GM23338 (cell line): Measurements from ENCODE around the gene CKB. TPM values are rescaled to one million over a fixed set of nuclear protein-coding genes. Genes with fewer than 3 reads are reported as not detected.

ENCODE experiments used
- ATAC-seq: fragments of 200-7000 bp; cut with Tn5 transposase; 3 replicates; pipeline ENCODE4 v1.9.1; 2020
- DNase-seq: peaks from one replicate; pipeline ENCODE4 v3.0.0-alpha.2; 2015; ENCODE audit warnings: low spot score
- H2AFZ ChIP-seq: fragments of 200-600 bp; sonication (generic); 2 replicates; pipeline ENCODE4 v1.8.0; 2016; ENCODE audit warnings: antibody characterized with exemption, mild to moderate bottlenecking, moderate library complexity
- H3F3A ChIP-seq: fragments of 200-600 bp; sonication (generic); replicated peaks from 2 replicates; pipeline ENCODE4 v1.8.0; 2017; ENCODE audit warnings: antibody characterized with exemption, mixed run types, low read depth
- H3K27ac ChIP-seq: fragments of 200-600 bp; sonication (generic); 2 replicates; pipeline ENCODE4 v1.6.1; 2016; ENCODE audit warnings: low read depth
- H3K27me3 ChIP-seq: fragments of 200-600 bp; sonication (generic); 2 replicates; pipeline ENCODE4 v1.8.0; 2016; ENCODE audit warnings: mild to moderate bottlenecking, mixed run types, moderate library complexity; ENCODE audit not compliant: insufficient read depth
- H3K36me3 ChIP-seq: fragments of 200-600 bp; sonication (generic); 2 replicates; pipeline ENCODE4 v1.8.0; 2016; ENCODE audit warnings: mild to moderate bottlenecking; ENCODE audit not compliant: insufficient read depth
- H3K4me1 ChIP-seq: fragments of 200-600 bp; sonication (generic); 2 replicates; pipeline ENCODE4 v1.8.0; 2016; ENCODE audit warnings: mild to moderate bottlenecking, moderate library complexity; ENCODE audit not compliant: insufficient read depth
- H3K4me2 ChIP-seq: fragments of 200-600 bp; sonication (generic); 2 replicates; pipeline ENCODE4 v1.7.1; 2017; ENCODE audit warnings: mixed run types
- H3K4me3 ChIP-seq: fragments of 200-600 bp; sonication (generic); 2 replicates; pipeline ENCODE4 v1.6.1; 2016; ENCODE audit warnings: mixed run types
- H3K79me2 ChIP-seq: fragments of 200-600 bp; sonication (generic); replicated peaks from 2 replicates; pipeline ENCODE4 v1.8.0; 2017; ENCODE audit warnings: mild to moderate bottlenecking; ENCODE audit not compliant: insufficient read depth
- H3K9me2 ChIP-seq: fragments of 200-600 bp; sonication (generic); 2 replicates; pipeline ENCODE4 v1.8.0; 2017; ENCODE audit not compliant: insufficient read depth
- H4K20me1 ChIP-seq: fragments of 200-600 bp; sonication (generic); replicated peaks from 2 replicates; pipeline ENCODE4 v1.8.0; 2017; ENCODE audit warnings: mild to moderate bottlenecking; ENCODE audit not compliant: insufficient read depth
- H3K27ac Mint-ChIP-seq: 2 replicates; pipeline ENCODE4 v1.8.0; 2020; ENCODE audit warnings: inconsistent platforms, mild to moderate bottlenecking, moderate library complexity, mixed read lengths
- H3K27me3 Mint-ChIP-seq: 3 replicates; pipeline ENCODE4 v1.8.0; 2022; ENCODE audit warnings: low read depth, mild to moderate bottlenecking, moderate library complexity, mixed read lengths, inconsistent platforms; ENCODE audit not compliant: insufficient read depth, poor library complexity
- H3K36me3 Mint-ChIP-seq: 3 replicates; pipeline ENCODE4 v1.8.0; 2021; ENCODE audit warnings: low read depth, mild to moderate bottlenecking, inconsistent platforms, moderate library complexity, mixed read lengths
- H3K4me1 Mint-ChIP-seq: 3 replicates; pipeline ENCODE4 v1.8.0; 2020; ENCODE audit warnings: mild to moderate bottlenecking, inconsistent platforms, mixed read lengths
- H3K4me3 Mint-ChIP-seq: 3 replicates; pipeline ENCODE4 v1.8.0; 2021; ENCODE audit warnings: moderate library complexity, mild to moderate bottlenecking, inconsistent platforms, mixed read lengths
- H3K9me3 Mint-ChIP-seq: 3 replicates; pipeline ENCODE4 v1.8.0; 2020; ENCODE audit warnings: moderate library complexity, mild to moderate bottlenecking, inconsistent platforms, mixed read lengths
- CREB1 ChIP-seq: fragments of 250-450 bp; sonication (Bioruptor Pico); IDR thresholded peaks from 2 replicates; pipeline ENCODE4 v1.5.0; 2020; ENCODE audit warnings: low read depth, mild to moderate bottlenecking, moderate library complexity
- ETS1 ChIP-seq: IDR thresholded peaks from 2 replicates; pipeline ENCODE4 v1.6.1; 2016; ENCODE audit warnings: antibody characterized with exemption
- EZH2 ChIP-seq: fragments of 200-600 bp; sonication (generic); IDR thresholded peaks from one replicate; pipeline ENCODE4 v1.8.0; 2017; ENCODE audit warnings: antibody characterized with exemption, mild to moderate bottlenecking, low read depth; ENCODE audit not compliant: unreplicated experiment
- EZH2phosphoT487 ChIP-seq: fragments of 200-600 bp; sonication (generic); IDR thresholded peaks from one replicate; pipeline ENCODE4 v1.8.1; 2018; ENCODE audit warnings: antibody characterized with exemption; ENCODE audit not compliant: unreplicated experiment
- JUNB ChIP-seq: IDR thresholded peaks from one replicate; pipeline ENCODE4 v1.6.1; 2016; ENCODE audit warnings: antibody characterized with exemption; ENCODE audit not compliant: unreplicated experiment
- NANOG ChIP-seq: IDR thresholded peaks from 2 replicates; pipeline ENCODE4 v1.6.1; 2016; ENCODE audit warnings: antibody characterized with exemption, borderline replicate concordance
- POLR2AphosphoS5 ChIP-seq: IDR thresholded peaks from 2 replicates; pipeline ENCODE4 v1.6.1; 2016; ENCODE audit warnings: antibody characterized with exemption, low read depth
- REST ChIP-seq: IDR thresholded peaks from one replicate; pipeline ENCODE4 v1.6.1; 2018; ENCODE audit warnings: antibody characterized with exemption; ENCODE audit not compliant: unreplicated experiment
- STAT1 ChIP-seq: IDR thresholded peaks from one replicate; pipeline ENCODE4 v1.6.1; 2016; ENCODE audit warnings: antibody characterized with exemption; ENCODE audit not compliant: unreplicated experiment
- ZNF114 ChIP-seq: fragments of 250-450 bp; sonication (Bioruptor Pico); IDR thresholded peaks from 2 replicates; pipeline ENCODE4 v1.5.0; 2020; ENCODE audit warnings: mild to moderate bottlenecking, moderate library complexity
- ZNF331 ChIP-seq: fragments of 250-450 bp; sonication (Bioruptor Pico); IDR thresholded peaks from 2 replicates; pipeline ENCODE4 v1.5.0; 2020; ENCODE audit warnings: low read depth, mild to moderate bottlenecking, moderate library complexity
- ZNF462 ChIP-seq: fragments of 250-450 bp; sonication (Bioruptor Pico); IDR thresholded peaks from 2 replicates; pipeline ENCODE4 v1.5.0; 2020; ENCODE audit warnings: mild to moderate bottlenecking, moderate library complexity
- polyA plus RNA-seq: library from polyadenylated mRNA; unstranded; fragments of >200 nt; fragmentation: Nextera tagmentation; extraction: Ambion mirVana; gene quantifications from 2 replicates; pipeline ENCODE4 v1.2.1, GENCODE V29; 2016
- total RNA-seq: library from RNA; depleted of rRNA; stranded (reverse); fragments of >200 nt; shearing (Covaris generic); gene quantifications from 2 replicates; pipeline ENCODE4 v1.2.3, GENCODE V29; 2014
- TF ChIP-seq, protein P1 (sequence below), 2 experiments: fragments of 200-600 bp in 1 of 2; sonication (generic) in 1 of 2; conservative IDR thresholded peaks; 2 replicates each; pipeline versions ENCODE4 v1.5.1 to v1.6.1; 2016 to 2017; ENCODE audit warnings: antibody characterized with exemption in 2 of 2, low read depth in 2 of 2, mild to moderate bottlenecking in 2 of 2, moderate library complexity in 1 of 2

Gene CKB
- total and polyA plus RNA-seq, 2 experiments from 2014 or later, result 604 to 852 TPM

DNA sequence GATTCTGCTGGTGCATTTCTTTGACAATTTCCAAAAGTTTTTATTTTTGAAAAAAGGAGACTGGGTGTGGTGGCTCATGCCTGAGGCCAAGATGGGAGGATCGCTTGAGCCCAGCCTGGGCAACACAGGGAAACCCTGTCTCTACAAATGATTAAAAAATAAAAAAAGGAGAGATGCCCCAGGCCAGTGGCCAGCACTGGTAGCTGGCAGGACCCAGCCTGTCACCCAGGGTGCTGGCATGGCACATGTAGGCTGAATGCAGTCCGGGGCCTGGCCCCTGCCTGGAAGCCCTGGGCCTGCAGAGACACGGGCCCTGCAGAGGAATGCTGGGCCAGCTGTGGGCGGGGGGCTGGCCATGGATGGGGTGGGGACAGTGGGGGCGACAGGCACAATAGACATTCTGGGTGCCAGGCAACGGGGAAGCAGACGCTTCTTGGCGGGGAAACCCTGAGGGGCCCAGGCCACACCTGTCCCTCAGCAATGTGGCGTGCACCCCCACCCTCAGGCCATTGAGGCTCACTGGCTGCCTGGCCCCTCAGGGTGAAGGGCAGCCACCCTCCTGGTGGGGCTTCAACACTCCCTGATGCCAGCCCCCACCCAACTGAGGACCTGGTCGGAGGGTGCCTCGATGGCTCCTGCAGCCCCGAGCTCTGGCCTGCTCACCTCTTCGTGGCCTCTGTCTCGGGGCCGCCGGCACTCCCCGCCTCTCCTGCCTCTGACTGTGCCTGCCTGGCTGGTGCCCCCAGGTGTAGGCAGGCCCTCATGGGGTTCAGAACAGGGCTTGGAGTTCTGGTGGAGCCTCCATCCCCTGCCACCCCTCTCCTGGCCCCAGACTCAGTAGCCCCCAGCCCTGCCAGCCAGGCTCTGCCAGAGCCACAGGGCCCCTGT lies 18.4 kb upstream of the CKB start:
- Histone ChIP-seq H3K27ac (no peak overlapping the region), H3K4me3 (no peak overlapping the region), H3K9me2 (no peaks in the 10 kb centered on the region), H2AFZ (no peak overlapping the region), H4K20me1 (no peaks in the 10 kb centered on the region; the same call in 1 of the 2 replicates), H3K4me2 (no peak overlapping the region), H3F3A (0 out of 2 replicates have a peak, but pooled peaks cover 3% of the 10 kb centered on the region), H3K79me2 (no peaks in the 10 kb centered on the region), H3K4me1 (peaks cover 18% of the 10 kb centered on the region), H3K36me3 (no peaks in the 10 kb centered on the region), H3K27me3 (no peaks in the 10 kb centered on the region; the same call in 1 of the 2 replicates)
- no peak for TF ChIP-seq NANOG
- TF ChIP-seq REST, result no peak
- TF ChIP-seq CREB1 (CRISPR knock-in tag), result no peak
- no peak for TF ChIP-seq JUNB
- no peak for TF ChIP-seq ZNF331 (CRISPR knock-in tag)
- TF ChIP-seq, protein P1, sequence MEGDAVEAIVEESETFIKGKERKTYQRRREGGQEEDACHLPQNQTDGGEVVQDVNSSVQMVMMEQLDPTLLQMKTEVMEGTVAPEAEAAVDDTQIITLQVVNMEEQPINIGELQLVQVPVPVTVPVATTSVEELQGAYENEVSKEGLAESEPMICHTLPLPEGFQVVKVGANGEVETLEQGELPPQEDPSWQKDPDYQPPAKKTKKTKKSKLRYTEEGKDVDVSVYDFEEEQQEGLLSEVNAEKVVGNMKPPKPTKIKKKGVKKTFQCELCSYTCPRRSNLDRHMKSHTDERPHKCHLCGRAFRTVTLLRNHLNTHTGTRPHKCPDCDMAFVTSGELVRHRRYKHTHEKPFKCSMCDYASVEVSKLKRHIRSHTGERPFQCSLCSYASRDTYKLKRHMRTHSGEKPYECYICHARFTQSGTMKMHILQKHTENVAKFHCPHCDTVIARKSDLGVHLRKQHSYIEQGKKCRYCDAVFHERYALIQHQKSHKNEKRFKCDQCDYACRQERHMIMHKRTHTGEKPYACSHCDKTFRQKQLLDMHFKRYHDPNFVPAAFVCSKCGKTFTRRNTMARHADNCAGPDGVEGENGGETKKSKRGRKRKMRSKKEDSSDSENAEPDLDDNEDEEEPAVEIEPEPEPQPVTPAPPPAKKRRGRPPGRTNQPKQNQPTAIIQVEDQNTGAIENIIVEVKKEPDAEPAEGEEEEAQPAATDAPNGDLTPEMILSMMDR (conservative IDR thresholded peaks at IDR 0.05; ENCODE audit: low read depth in 2 of 2), result no peak
- TF ChIP-seq ZNF114, result no peak
- TF ChIP-seq ETS1, result no peak
- TF ChIP-seq EZH2phosphoT487, result no peak
- no peak for TF ChIP-seq EZH2
- TF ChIP-seq ZNF462 (CRISPR knock-in tag), result no peak
- TF ChIP-seq STAT1, result no peak
- no peak for TF ChIP-seq POLR2AphosphoS5
- Mint-ChIP-seq H3K4me3 (no peak overlapping the region), H3K36me3 (no peaks in the 10 kb centered on the region), H3K9me3 (no peaks in the 10 kb centered on the region), H3K27me3 (peaks cover 15% of the 10 kb centered on the region), H3K4me1 (peaks cover 12% of the 10 kb centered on the region; the same call in 2 of the 3 replicates), H3K27ac (no peak overlapping the region)
- ATAC-seq (no peak), DNase-seq (no peak)
